Measurements from ENCODE around the gene FCHSD2. TPM values are rescaled to one million over a fixed set of nuclear protein-coding genes. Genes with fewer than 3 reads are reported as not detected.

Gene FCHSD2
- total and polyA plus RNA-seq, 4 donors, result 14.7 to 41.6 (median 32.6) TPM

DNA sequence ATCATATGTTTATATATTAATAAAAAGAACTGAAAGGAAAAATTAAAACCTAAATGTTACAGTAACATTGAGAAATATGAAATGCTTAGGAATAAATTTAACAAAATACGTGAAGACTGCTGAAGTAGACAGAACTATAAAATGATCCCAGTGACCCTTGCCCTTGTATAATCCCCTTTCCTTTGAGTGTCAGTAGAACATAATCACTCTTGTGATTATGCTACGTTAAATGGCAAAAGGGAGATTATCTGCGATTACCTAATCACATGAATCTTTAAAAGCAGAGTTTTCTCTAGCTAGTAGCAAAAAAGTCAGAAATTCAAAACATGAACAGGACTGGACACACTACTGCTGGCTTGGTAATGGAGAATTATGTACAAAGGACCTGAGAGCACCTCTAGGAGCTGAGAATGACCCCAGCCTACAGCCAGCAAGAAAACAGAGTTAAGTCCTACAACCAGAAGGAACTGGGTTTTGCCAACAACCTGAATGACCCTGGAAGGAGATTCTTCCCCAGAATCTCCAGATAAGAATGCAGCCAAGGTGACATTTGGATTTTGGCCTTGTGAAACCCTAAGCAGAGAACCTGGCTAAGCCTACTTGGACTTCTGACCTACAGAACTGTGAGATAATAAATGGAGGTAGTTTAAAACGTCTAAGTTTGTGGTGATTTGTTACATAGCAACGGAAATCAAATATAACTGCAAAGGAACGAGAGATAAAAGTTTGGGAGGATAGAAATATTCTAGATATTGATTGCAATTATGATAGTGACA, 170.7 kb downstream of the FCHSD2 start:
- Histone ChIP-seq H3K36me3 (ENCODE audit: control insufficient read depth in 4 of 4, insufficient read depth in 4 of 4, low read length in 4 of 4) (peaks cover 0 to 7% (median 5%) of the 10 kb centered on the region in 4 donors), H3K9ac (ENCODE audit: insufficient read depth in 1 of 2, low read length in 2 of 2) (no peak overlapping the region), H3K27me3 (ENCODE audit: control insufficient read depth in 3 of 3, insufficient read depth in 3 of 3, low read length in 2 of 3) (no peaks in the 10 kb centered on the region), H3K4me3 (no peak overlapping the region), H3K27ac (ENCODE audit: low read depth in 1 of 2, low read length in 1 of 2) (no peak overlapping the region), H3K9me3 (ENCODE audit: control insufficient read depth in 4 of 4, insufficient read depth in 3 of 4, low read length in 3 of 4) (no peaks in the 10 kb centered on the region), H3K4me1 (ENCODE audit: control insufficient read depth in 5 of 5, insufficient read depth in 5 of 5, low read length in 5 of 5) (peaks cover 0 to 20% (median 0%) of the 10 kb centered on the region in 5 donors)
- no peak for DNase-seq
- ATAC-seq (ENCODE audit: insufficient read depth, low FRiP score), result no peak
- TF ChIP-seq, protein P1, sequence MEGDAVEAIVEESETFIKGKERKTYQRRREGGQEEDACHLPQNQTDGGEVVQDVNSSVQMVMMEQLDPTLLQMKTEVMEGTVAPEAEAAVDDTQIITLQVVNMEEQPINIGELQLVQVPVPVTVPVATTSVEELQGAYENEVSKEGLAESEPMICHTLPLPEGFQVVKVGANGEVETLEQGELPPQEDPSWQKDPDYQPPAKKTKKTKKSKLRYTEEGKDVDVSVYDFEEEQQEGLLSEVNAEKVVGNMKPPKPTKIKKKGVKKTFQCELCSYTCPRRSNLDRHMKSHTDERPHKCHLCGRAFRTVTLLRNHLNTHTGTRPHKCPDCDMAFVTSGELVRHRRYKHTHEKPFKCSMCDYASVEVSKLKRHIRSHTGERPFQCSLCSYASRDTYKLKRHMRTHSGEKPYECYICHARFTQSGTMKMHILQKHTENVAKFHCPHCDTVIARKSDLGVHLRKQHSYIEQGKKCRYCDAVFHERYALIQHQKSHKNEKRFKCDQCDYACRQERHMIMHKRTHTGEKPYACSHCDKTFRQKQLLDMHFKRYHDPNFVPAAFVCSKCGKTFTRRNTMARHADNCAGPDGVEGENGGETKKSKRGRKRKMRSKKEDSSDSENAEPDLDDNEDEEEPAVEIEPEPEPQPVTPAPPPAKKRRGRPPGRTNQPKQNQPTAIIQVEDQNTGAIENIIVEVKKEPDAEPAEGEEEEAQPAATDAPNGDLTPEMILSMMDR (IDR thresholded peaks at IDR 0.05; ENCODE audit: control extremely low read depth, extremely low read depth), result no peak
- 85 to 90% methylated on average over 6 of the region's 6 CpGs for WGBS, 2 donors

DNA sequence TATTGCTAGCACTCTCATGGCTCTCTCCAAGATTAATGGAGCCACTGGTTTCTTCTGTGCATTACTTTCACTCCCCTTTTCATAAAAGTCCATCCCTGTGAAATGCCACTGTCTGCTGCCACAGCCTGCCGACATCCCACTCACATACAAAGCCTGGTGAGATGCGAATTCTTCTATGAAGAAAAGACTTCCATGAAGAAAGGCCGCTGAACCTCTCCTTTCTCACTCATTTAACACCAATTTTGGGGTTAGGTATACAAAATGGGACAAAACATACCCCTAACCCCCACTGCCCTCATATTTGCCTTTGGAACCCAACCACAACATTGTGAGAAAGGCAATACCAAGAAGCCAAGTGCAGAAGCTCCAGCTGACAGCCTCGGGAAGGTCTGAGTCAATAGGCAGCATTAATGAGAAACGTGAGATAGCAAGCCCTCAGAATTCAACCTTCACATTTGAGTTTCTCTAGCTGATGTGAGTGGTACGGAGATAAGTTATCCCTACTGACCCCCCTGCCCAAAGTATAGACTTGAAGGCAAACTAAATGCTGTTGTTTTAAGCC, 171.5 kb downstream of the FCHSD2 start:
- Histone ChIP-seq H3K27me3 (ENCODE audit: control insufficient read depth in 3 of 3, insufficient read depth in 3 of 3, low read length in 2 of 3) (no peaks in the 10 kb centered on the region), H3K4me3 (no peak overlapping the region), H3K9me3 (ENCODE audit: control insufficient read depth in 4 of 4, insufficient read depth in 3 of 4, low read length in 3 of 4) (no peaks in the 10 kb centered on the region), H3K9ac (ENCODE audit: insufficient read depth in 1 of 2, low read length in 2 of 2) (no peak overlapping the region), H3K4me1 (ENCODE audit: control insufficient read depth in 5 of 5, insufficient read depth in 5 of 5, low read length in 5 of 5) (peaks cover 0 to 20% (median 0%) of the 10 kb centered on the region in 5 donors), H3K27ac (ENCODE audit: low read depth in 1 of 2, low read length in 1 of 2) (no peak overlapping the region), H3K36me3 (ENCODE audit: control insufficient read depth in 4 of 4, insufficient read depth in 4 of 4, low read length in 4 of 4) (peaks cover 0 to 7% (median 5%) of the 10 kb centered on the region in 4 donors)
- no peak for DNase-seq
- TF ChIP-seq, protein P1 (IDR thresholded peaks at IDR 0.05; ENCODE audit: control extremely low read depth, extremely low read depth), result no peak
- WGBS, 2 donors, result 87 to 95% methylated on average over 6 of the region's 6 CpGs
- no peak for ATAC-seq (ENCODE audit: insufficient read depth, low FRiP score)

DNA sequence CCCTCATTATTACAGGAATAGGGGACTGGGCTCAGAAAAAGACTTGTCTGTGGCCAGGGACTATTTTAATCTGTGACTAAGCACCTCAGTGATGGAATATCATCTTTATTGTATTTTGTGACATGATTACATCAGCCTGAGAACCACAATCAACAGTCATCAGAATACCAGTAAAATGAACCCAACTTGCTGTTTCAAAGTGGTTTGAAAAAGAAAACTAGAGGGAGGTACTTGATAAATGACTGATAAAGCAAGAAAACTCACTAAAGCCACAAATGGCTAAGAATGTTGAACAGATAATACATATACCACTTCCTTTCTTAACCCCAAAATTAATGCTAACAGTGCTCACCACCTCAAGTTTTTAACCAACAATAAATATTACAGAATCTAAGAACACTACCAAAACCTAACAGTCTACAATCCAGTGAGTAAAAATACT, 172.2 kb downstream of the FCHSD2 start:
- H3K36me3 ChIP-seq (ENCODE audit: control insufficient read depth in 4 of 4, insufficient read depth in 4 of 4, low read length in 4 of 4), result peaks cover 0 to 7% (median 5%) of the 10 kb centered on the region in 4 donors
- ATAC-seq (ENCODE audit: insufficient read depth, low FRiP score) (no peak), DNase-seq (no peak)
- no peak overlapping the region for H3K4me3 ChIP-seq
- peaks cover 0 to 20% (median 0%) of the 10 kb centered on the region in 5 donors for H3K4me1 ChIP-seq (ENCODE audit: control insufficient read depth in 5 of 5, insufficient read depth in 5 of 5, low read length in 5 of 5)
- H3K9me3 ChIP-seq (ENCODE audit: control insufficient read depth in 4 of 4, insufficient read depth in 3 of 4, low read length in 3 of 4), result no peaks in the 10 kb centered on the region
- TF ChIP-seq, protein P1 (IDR thresholded peaks at IDR 0.05; ENCODE audit: control extremely low read depth, extremely low read depth), result no peak
- H3K9ac ChIP-seq (ENCODE audit: insufficient read depth in 1 of 2, low read length in 2 of 2), result no peak overlapping the region
- H3K27me3 ChIP-seq (ENCODE audit: control insufficient read depth in 3 of 3, insufficient read depth in 3 of 3, low read length in 2 of 3), result no peaks in the 10 kb centered on the region
- H3K27ac ChIP-seq (ENCODE audit: low read depth in 1 of 2, low read length in 1 of 2), result no peak overlapping the region
